ENCODE measurements around the gene RGR. TPM values are rescaled to one million over a fixed set of nuclear protein-coding genes. Genes with fewer than 3 reads are reported as not detected.
"Not testable (repeated sequence)": the region's sequence is repeated elsewhere in the genome, so short reads cannot be mapped to it uniquely, and the experiment has no call there.

RGR gene
- total RNA-seq, 1 experiment from 2014 or later, result not detected

DNA sequence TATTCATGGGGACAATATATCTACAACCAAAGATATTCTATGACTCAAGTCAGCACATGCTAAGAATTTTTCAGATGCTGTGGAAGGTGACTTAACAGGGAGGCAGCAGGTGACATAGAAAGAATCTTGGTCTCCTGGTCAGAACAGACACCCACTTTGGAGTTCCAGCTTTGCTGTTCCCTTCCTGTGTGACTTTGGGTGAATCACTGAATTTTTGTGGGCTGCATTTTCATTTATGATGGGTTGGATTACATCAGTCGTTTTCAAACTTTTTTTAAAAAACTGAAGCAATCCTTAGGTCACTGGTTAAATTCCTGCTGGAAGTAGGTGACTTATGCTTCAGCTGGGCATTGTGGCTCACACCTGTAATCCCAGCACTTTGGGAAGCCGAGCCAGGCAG is 24.9 kb downstream of the RGR start:
- Histone ChIP-seq H3K9me3 (ENCODE audit: control insufficient read depth, insufficient read depth, low read depth, low read length) (no peaks in the 10 kb centered on the region), H3K27ac (ENCODE audit: low read length) (no peak overlapping the region), H3K36me3 (ENCODE audit: control insufficient read depth, insufficient read depth, low read length) (no peaks in the 10 kb centered on the region), H3K27me3 (ENCODE audit: control insufficient read depth, insufficient read depth, low read length) (no peaks in the 10 kb centered on the region; the same call in 1 of the 2 replicates), H3K4me1 (ENCODE audit: control insufficient read depth, insufficient read depth, low read length) (no peaks in the 10 kb centered on the region), H3K4me3 (ENCODE audit: low read depth in 2 of 2, low read length in 2 of 2) (no peak overlapping the region)
- DNase-seq (ENCODE audit: low read depth, low spot score), result no peak
- intact Hi-C loops (cut with micrococcal nuclease; ENCODE audit: unreplicated experiment), result no loop called here
- CTCF ChIA-PET, result no interaction called here
- POLR2A ChIA-PET, result no interaction called here
- in situ Hi-C loops (cut with HindIII; ENCODE audit: low pct_unique_long_range_greater_than_20kb, low sequenced_read_pairs), result no loop called here
- no TSS peak for BruUV-seq (replicated peaks)
- TF ChIP-seq CTCF (IDR thresholded peaks at IDR 0.05) (no peak), TCF7L2 (IDR thresholded peaks at IDR 0.05; ENCODE audit: low read depth, low read length) (no peak), POLR2AphosphoS5 (IDR thresholded peaks at IDR 0.05; ENCODE audit: low read depth, low read length) (no peak), SIN3A (IDR thresholded peaks at IDR 0.05; ENCODE audit: borderline replicate concordance, insufficient read depth, low read depth, low read length) (no peak)
- TF ChIP-seq, protein P1, sequence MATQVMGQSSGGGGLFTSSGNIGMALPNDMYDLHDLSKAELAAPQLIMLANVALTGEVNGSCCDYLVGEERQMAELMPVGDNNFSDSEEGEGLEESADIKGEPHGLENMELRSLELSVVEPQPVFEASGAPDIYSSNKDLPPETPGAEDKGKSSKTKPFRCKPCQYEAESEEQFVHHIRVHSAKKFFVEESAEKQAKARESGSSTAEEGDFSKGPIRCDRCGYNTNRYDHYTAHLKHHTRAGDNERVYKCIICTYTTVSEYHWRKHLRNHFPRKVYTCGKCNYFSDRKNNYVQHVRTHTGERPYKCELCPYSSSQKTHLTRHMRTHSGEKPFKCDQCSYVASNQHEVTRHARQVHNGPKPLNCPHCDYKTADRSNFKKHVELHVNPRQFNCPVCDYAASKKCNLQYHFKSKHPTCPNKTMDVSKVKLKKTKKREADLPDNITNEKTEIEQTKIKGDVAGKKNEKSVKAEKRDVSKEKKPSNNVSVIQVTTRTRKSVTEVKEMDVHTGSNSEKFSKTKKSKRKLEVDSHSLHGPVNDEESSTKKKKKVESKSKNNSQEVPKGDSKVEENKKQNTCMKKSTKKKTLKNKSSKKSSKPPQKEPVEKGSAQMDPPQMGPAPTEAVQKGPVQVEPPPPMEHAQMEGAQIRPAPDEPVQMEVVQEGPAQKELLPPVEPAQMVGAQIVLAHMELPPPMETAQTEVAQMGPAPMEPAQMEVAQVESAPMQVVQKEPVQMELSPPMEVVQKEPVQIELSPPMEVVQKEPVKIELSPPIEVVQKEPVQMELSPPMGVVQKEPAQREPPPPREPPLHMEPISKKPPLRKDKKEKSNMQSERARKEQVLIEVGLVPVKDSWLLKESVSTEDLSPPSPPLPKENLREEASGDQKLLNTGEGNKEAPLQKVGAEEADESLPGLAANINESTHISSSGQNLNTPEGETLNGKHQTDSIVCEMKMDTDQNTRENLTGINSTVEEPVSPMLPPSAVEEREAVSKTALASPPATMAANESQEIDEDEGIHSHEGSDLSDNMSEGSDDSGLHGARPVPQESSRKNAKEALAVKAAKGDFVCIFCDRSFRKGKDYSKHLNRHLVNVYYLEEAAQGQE (IDR thresholded peaks at IDR 0.05; ENCODE audit: insufficient read depth in 1 of 2, low read depth in 2 of 2, low read length in 1 of 2), result no peak
- no peak for ATAC-seq

DNA sequence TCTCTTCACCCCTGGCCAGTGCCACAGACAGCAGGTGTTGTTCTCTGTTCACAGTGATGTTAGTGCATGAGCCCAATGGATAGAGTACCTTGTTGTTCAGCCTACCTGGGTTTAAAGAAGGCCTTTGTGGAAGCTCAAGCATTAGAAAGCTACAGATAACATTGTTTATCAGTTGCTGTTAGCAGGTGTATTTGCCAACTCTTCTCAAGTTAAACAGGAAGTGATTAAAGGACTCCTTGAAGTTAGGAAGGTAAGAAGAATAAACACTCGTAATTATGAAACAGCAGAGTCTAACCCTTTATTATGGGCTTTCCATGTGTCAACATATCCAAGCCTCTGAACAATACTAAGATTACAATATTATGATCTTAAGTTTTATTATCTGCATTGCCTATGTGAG is 25.9 kb downstream of the RGR start:
- POLR2A ChIA-PET, result no interaction called here
- no peaks in the 10 kb centered on the region; the same call in 1 of the 2 replicates for H3K27me3 ChIP-seq (ENCODE audit: control insufficient read depth, insufficient read depth, low read length)
- no peaks in the 10 kb centered on the region for H3K4me1 ChIP-seq (ENCODE audit: control insufficient read depth, insufficient read depth, low read length)
- H3K9me3 ChIP-seq (ENCODE audit: control insufficient read depth, insufficient read depth, low read depth, low read length), result no peaks in the 10 kb centered on the region
- H3K4me3 ChIP-seq (ENCODE audit: low read depth in 2 of 2, low read length in 2 of 2), result no peak overlapping the region
- ATAC-seq (no peak), DNase-seq (ENCODE audit: low read depth, low spot score) (no peak)
- no peak overlapping the region for H3K27ac ChIP-seq (ENCODE audit: low read length)
- CTCF ChIA-PET, result no interaction called here
- in situ Hi-C loops (cut with HindIII; ENCODE audit: low pct_unique_long_range_greater_than_20kb, low sequenced_read_pairs), result no loop called here
- intact Hi-C loops (cut with micrococcal nuclease; ENCODE audit: unreplicated experiment), result no loop called here
- H3K36me3 ChIP-seq (ENCODE audit: control insufficient read depth, insufficient read depth, low read length), result no peaks in the 10 kb centered on the region
- no peak for TF ChIP-seq SIN3A (IDR thresholded peaks at IDR 0.05; ENCODE audit: borderline replicate concordance, insufficient read depth, low read depth, low read length)
- TF ChIP-seq CTCF (IDR thresholded peaks at IDR 0.05), result no peak
- TF ChIP-seq POLR2AphosphoS5 (IDR thresholded peaks at IDR 0.05; ENCODE audit: low read depth, low read length), result no peak
- TF ChIP-seq, protein P1 (IDR thresholded peaks at IDR 0.05; ENCODE audit: insufficient read depth in 1 of 2, low read depth in 2 of 2, low read length in 1 of 2), result no peak
- TF ChIP-seq TCF7L2 (IDR thresholded peaks at IDR 0.05; ENCODE audit: low read depth, low read length), result no peak
- no TSS peak for BruUV-seq (replicated peaks)

GRCh38 chr10:84279876-84280475 is 35.1 kb downstream of the RGR start:
- CTCF ChIA-PET; H3K36me3 ChIP-seq (ENCODE audit: control insufficient read depth, insufficient read depth, low read length); H3K9me3 ChIP-seq (ENCODE audit: control insufficient read depth, insufficient read depth, low read depth, low read length); ATAC-seq; DNase-seq (ENCODE audit: low read depth, low spot score); POLR2A ChIA-PET; H3K27me3 ChIP-seq (ENCODE audit: control insufficient read depth, insufficient read depth, low read length); in situ Hi-C loops (cut with HindIII; ENCODE audit: low pct_unique_long_range_greater_than_20kb, low sequenced_read_pairs); H3K4me1 ChIP-seq (ENCODE audit: control insufficient read depth, insufficient read depth, low read length); BruUV-seq (replicated peaks); H3K27ac ChIP-seq (ENCODE audit: low read length); intact Hi-C loops (cut with micrococcal nuclease; ENCODE audit: unreplicated experiment): not testable (repeated sequence)
- peak overlapping the region; percentile 33 to 38 for H3K4me3 ChIP-seq (ENCODE audit: low read depth in 2 of 2, low read length in 2 of 2)
